GM23338 (cell line): ENCODE results near the gene LTA4H. TPM values are rescaled to one million over a fixed set of nuclear protein-coding genes. Genes with fewer than 3 reads are reported as not detected.

ENCODE experiments used
- ATAC-seq: fragments of 200-7000 bp; cut with Tn5 transposase; 3 replicates; pipeline ENCODE4 v1.9.1; 2020
- DNase-seq: peaks from one replicate; pipeline ENCODE4 v3.0.0-alpha.2; 2015; ENCODE audit warnings: low spot score
- H2AFZ ChIP-seq: fragments of 200-600 bp; sonication (generic); 2 replicates; pipeline ENCODE4 v1.8.0; 2016; ENCODE audit warnings: antibody characterized with exemption, mild to moderate bottlenecking, moderate library complexity
- H3F3A ChIP-seq: fragments of 200-600 bp; sonication (generic); replicated peaks from 2 replicates; pipeline ENCODE4 v1.8.0; 2017; ENCODE audit warnings: antibody characterized with exemption, mixed run types, low read depth
- H3K27ac ChIP-seq: fragments of 200-600 bp; sonication (generic); 2 replicates; pipeline ENCODE4 v1.6.1; 2016; ENCODE audit warnings: low read depth
- H3K27me3 ChIP-seq: fragments of 200-600 bp; sonication (generic); 2 replicates; pipeline ENCODE4 v1.8.0; 2016; ENCODE audit warnings: mild to moderate bottlenecking, mixed run types, moderate library complexity; ENCODE audit not compliant: insufficient read depth
- H3K36me3 ChIP-seq: fragments of 200-600 bp; sonication (generic); 2 replicates; pipeline ENCODE4 v1.8.0; 2016; ENCODE audit warnings: mild to moderate bottlenecking; ENCODE audit not compliant: insufficient read depth
- H3K4me1 ChIP-seq: fragments of 200-600 bp; sonication (generic); 2 replicates; pipeline ENCODE4 v1.8.0; 2016; ENCODE audit warnings: mild to moderate bottlenecking, moderate library complexity; ENCODE audit not compliant: insufficient read depth
- H3K4me2 ChIP-seq: fragments of 200-600 bp; sonication (generic); 2 replicates; pipeline ENCODE4 v1.7.1; 2017; ENCODE audit warnings: mixed run types
- H3K4me3 ChIP-seq: fragments of 200-600 bp; sonication (generic); 2 replicates; pipeline ENCODE4 v1.6.1; 2016; ENCODE audit warnings: mixed run types
- H3K79me2 ChIP-seq: fragments of 200-600 bp; sonication (generic); replicated peaks from 2 replicates; pipeline ENCODE4 v1.8.0; 2017; ENCODE audit warnings: mild to moderate bottlenecking; ENCODE audit not compliant: insufficient read depth
- H3K9me2 ChIP-seq: fragments of 200-600 bp; sonication (generic); 2 replicates; pipeline ENCODE4 v1.8.0; 2017; ENCODE audit not compliant: insufficient read depth
- H4K20me1 ChIP-seq: fragments of 200-600 bp; sonication (generic); replicated peaks from 2 replicates; pipeline ENCODE4 v1.8.0; 2017; ENCODE audit warnings: mild to moderate bottlenecking; ENCODE audit not compliant: insufficient read depth
- H3K27ac Mint-ChIP-seq: 2 replicates; pipeline ENCODE4 v1.8.0; 2020; ENCODE audit warnings: inconsistent platforms, mild to moderate bottlenecking, moderate library complexity, mixed read lengths
- H3K27me3 Mint-ChIP-seq: 3 replicates; pipeline ENCODE4 v1.8.0; 2022; ENCODE audit warnings: low read depth, mild to moderate bottlenecking, moderate library complexity, mixed read lengths, inconsistent platforms; ENCODE audit not compliant: insufficient read depth, poor library complexity
- H3K36me3 Mint-ChIP-seq: 3 replicates; pipeline ENCODE4 v1.8.0; 2021; ENCODE audit warnings: low read depth, mild to moderate bottlenecking, inconsistent platforms, moderate library complexity, mixed read lengths
- H3K4me1 Mint-ChIP-seq: 3 replicates; pipeline ENCODE4 v1.8.0; 2020; ENCODE audit warnings: mild to moderate bottlenecking, inconsistent platforms, mixed read lengths
- H3K4me3 Mint-ChIP-seq: 3 replicates; pipeline ENCODE4 v1.8.0; 2021; ENCODE audit warnings: moderate library complexity, mild to moderate bottlenecking, inconsistent platforms, mixed read lengths
- H3K9me3 Mint-ChIP-seq: 3 replicates; pipeline ENCODE4 v1.8.0; 2020; ENCODE audit warnings: moderate library complexity, mild to moderate bottlenecking, inconsistent platforms, mixed read lengths
- ZNF331 ChIP-seq: fragments of 250-450 bp; sonication (Bioruptor Pico); IDR thresholded peaks from 2 replicates; pipeline ENCODE4 v1.5.0; 2020; ENCODE audit warnings: low read depth, mild to moderate bottlenecking, moderate library complexity
- ZNF462 ChIP-seq: fragments of 250-450 bp; sonication (Bioruptor Pico); IDR thresholded peaks from 2 replicates; pipeline ENCODE4 v1.5.0; 2020; ENCODE audit warnings: mild to moderate bottlenecking, moderate library complexity
- polyA plus RNA-seq: library from polyadenylated mRNA; unstranded; fragments of >200 nt; fragmentation: Nextera tagmentation; extraction: Ambion mirVana; gene quantifications from 2 replicates; pipeline ENCODE4 v1.2.1, GENCODE V29; 2016
- total RNA-seq: library from RNA; depleted of rRNA; stranded (reverse); fragments of >200 nt; shearing (Covaris generic); gene quantifications from 2 replicates; pipeline ENCODE4 v1.2.3, GENCODE V29; 2014
- TF ChIP-seq, protein P1 (sequence below), 2 experiments: fragments of 200-600 bp in 1 of 2; sonication (generic) in 1 of 2; conservative IDR thresholded peaks; 2 replicates each; pipeline versions ENCODE4 v1.5.1 to v1.6.1; 2016 to 2017; ENCODE audit warnings: antibody characterized with exemption in 2 of 2, low read depth in 2 of 2, mild to moderate bottlenecking in 2 of 2, moderate library complexity in 1 of 2
- TF ChIP-seq, protein P2 (sequence below): IDR thresholded peaks from 2 replicates; pipeline ENCODE4 v1.6.1; 2016; ENCODE audit warnings: antibody characterized with exemption

Gene LTA4H
- total and polyA plus RNA-seq, 2 experiments from 2014 or later, result 84.4 to 189 TPM

GRCh38 chr12:96040305-96041133 lies 5.1 kb upstream of the LTA4H start (continued):
- TF ChIP-seq ZNF462 (CRISPR knock-in tag), result no peak
- TF ChIP-seq, protein P1, sequence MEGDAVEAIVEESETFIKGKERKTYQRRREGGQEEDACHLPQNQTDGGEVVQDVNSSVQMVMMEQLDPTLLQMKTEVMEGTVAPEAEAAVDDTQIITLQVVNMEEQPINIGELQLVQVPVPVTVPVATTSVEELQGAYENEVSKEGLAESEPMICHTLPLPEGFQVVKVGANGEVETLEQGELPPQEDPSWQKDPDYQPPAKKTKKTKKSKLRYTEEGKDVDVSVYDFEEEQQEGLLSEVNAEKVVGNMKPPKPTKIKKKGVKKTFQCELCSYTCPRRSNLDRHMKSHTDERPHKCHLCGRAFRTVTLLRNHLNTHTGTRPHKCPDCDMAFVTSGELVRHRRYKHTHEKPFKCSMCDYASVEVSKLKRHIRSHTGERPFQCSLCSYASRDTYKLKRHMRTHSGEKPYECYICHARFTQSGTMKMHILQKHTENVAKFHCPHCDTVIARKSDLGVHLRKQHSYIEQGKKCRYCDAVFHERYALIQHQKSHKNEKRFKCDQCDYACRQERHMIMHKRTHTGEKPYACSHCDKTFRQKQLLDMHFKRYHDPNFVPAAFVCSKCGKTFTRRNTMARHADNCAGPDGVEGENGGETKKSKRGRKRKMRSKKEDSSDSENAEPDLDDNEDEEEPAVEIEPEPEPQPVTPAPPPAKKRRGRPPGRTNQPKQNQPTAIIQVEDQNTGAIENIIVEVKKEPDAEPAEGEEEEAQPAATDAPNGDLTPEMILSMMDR (conservative IDR thresholded peaks at IDR 0.05; ENCODE audit: low read depth in 2 of 2), result no peak

DNA sequence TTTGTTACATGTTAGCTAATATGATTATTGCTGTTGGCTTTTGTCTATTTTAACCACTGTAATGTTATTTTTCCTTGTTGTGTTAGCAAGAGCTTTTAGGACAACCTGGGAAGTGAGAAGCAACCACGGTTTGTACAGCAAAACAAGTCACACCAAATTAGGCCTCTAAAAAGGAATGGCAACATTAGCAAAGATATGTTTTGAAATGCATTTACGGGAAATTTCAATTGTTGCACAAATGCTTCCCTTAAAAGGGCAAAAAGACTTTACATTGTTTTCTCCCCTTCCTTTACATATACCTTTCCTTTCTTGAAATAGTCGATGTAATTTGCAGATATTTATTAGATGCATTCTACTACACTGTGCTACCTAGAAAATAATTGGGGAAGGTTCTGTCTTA lies 4.1 kb upstream of the LTA4H start:
- no peak overlapping the region for H3K27ac Mint-ChIP-seq
- H3K4me3 ChIP-seq, result no peak overlapping the region
- H3K27ac ChIP-seq, result no peak overlapping the region
- peaks cover 3% of the 10 kb centered on the region; the same call in 1 of the 2 replicates for H3K4me1 ChIP-seq
- no peaks in the 10 kb centered on the region for H3K4me1 Mint-ChIP-seq
- H3K36me3 ChIP-seq, result no peaks in the 10 kb centered on the region
- H3K4me2 ChIP-seq, result no peak overlapping the region
- DNase-seq, result no peak
- no peak for ATAC-seq
- no peaks in the 10 kb centered on the region for H4K20me1 ChIP-seq
- no peak overlapping the region for H3K4me3 Mint-ChIP-seq
- H2AFZ ChIP-seq, result no peak overlapping the region
- no peaks in the 10 kb centered on the region for H3K9me3 Mint-ChIP-seq
- no peaks in the 10 kb centered on the region for H3F3A ChIP-seq
- peaks cover 2% of the 10 kb centered on the region for H3K27me3 Mint-ChIP-seq
- H3K9me2 ChIP-seq, result no peaks in the 10 kb centered on the region
- H3K79me2 ChIP-seq, result peaks cover 3% of the 10 kb centered on the region
- H3K36me3 Mint-ChIP-seq, result no peaks in the 10 kb centered on the region
- H3K27me3 ChIP-seq, result no peaks in the 10 kb centered on the region
- TF ChIP-seq ZNF462 (CRISPR knock-in tag), result no peak
- no peak for TF ChIP-seq ZNF331 (CRISPR knock-in tag)
- TF ChIP-seq, protein P2, sequence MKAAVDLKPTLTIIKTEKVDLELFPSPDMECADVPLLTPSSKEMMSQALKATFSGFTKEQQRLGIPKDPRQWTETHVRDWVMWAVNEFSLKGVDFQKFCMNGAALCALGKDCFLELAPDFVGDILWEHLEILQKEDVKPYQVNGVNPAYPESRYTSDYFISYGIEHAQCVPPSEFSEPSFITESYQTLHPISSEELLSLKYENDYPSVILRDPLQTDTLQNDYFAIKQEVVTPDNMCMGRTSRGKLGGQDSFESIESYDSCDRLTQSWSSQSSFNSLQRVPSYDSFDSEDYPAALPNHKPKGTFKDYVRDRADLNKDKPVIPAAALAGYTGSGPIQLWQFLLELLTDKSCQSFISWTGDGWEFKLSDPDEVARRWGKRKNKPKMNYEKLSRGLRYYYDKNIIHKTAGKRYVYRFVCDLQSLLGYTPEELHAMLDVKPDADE, result no peak
